NCI-H2196 (cell line): ENCODE results near the gene GID4.

ENCODE experiments used
- DNase-seq: peaks from one replicate; lab custom pipeline; 2025; ENCODE audit not compliant: unreplicated experiment; lab: John Stamatoyannopoulos, UW

The GID4 gene

DNA sequence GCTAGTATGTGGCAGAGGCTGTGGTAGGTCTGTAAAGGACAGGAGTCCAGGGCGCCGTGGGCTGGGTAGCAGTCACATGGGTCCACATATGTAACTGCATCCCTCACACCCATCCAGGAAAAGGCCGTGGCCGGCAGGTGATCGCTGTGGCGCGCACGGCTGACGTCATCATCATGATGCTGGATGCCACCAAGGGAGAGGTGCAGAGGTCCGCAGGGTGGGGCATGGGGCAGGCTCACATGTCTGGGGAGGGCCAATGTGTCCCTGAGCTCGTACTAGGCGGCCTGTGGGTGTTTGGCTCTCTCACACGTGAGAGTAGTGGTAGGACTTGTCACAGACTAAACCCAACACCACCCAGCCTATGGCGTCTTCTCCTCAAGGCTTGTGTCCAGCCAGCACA is 60.3 kb downstream of the GID4 start:
- no peak for DNase-seq

DNA sequence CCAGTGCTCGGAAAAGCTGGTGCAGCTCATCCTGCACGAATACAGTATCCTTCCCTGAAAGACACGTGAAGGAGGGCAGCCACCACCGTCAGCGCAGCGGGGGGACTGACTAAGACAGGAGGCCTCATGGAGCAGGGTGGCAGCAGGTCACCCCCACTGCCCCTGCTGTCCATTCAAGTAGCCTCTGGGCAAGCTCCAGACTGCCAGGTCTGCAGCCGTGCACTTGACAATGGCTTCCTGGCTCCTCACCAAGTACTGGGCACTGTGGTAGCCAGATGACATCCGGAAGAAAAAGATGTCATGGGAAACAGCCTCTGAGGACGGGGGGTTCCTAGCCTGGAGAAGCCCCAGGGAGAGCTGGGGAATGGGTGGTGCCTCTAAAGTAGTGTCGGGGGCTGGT is 61.4 kb downstream of the GID4 start:
- no peak for DNase-seq

DNA sequence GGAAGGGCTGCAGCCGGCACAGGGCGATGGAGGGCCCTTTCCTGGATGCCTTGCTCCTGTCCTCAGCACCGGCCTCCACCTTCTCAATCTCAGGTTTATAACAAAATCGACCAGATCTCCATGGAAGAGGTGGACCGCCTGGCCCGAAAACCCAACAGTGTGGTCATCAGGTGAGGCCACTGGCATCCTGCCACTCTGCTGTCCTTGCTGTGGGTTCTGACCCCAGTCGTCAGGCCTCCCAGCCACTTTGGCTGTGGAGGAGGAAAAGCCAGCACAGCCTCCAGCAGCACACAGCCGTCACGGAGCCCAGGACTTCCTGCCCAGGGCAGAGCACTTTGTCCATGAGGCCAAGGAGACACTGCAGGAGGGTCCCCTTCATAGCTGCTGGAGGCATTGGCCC is 62.6 kb downstream of the GID4 start:
- no peak for DNase-seq

DNA sequence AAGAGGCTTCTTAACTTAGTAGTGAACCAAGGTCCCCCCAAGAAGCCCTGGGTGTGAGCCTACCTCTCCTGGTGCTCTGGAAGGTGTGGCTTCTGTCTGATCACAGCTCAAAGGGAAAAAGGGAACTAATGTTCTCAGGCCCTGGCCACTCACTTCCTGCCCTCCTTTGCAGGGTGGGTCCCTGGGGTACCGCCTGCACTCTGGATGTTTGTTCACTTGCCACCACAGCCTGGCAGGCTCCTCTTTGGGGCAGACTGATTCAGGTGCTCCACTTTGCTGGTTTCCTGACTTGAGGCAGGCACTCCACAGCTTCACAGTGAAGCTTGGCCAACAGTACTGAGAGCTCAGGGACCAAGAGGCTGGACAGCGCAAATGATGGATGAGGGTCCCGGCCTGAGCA is 63.4 kb downstream of the GID4 start:
- DNase-seq = no peak

DNA sequence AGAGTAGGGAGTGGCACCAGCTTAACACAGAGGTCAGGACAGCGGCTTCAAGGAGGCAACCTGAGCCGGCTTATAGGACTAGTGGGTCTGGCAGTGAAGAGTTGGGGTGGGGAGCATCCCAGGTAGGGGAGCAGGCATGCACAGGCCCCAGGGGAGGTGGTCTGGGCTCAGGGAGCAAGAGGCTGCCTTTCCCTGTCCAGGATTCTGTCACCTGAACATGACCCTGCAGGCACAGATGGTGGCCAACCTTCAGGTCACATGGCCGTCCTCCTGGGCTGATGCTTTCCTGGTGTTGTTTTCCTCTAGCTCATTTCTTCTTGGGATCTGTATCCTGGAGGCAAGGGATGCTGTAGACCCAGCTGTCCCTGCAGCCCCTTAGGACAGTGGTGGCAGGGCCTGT is 65.8 kb downstream of the GID4 start:
- no peak for DNase-seq

DNA sequence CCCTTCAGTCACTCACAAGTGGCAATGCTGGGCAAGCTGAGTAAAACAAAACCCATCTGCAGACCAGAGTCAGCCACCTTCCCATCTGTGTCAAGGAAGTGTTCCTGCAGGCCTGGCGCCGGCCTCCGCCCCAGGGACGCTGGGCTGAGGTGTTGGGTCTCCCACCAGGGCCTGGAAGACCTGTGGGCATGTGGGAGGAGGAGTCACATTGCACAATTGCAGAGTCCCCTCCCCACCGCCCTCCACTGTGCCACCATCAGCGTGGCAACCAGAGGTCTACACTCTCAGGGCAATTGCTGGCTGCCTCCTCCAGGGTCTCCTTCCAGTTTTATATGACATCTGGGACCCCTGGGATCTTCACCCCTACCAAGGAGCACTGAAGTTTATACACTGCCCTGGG is 66.4 kb downstream of the GID4 start:
- DNase-seq = no peak

DNA sequence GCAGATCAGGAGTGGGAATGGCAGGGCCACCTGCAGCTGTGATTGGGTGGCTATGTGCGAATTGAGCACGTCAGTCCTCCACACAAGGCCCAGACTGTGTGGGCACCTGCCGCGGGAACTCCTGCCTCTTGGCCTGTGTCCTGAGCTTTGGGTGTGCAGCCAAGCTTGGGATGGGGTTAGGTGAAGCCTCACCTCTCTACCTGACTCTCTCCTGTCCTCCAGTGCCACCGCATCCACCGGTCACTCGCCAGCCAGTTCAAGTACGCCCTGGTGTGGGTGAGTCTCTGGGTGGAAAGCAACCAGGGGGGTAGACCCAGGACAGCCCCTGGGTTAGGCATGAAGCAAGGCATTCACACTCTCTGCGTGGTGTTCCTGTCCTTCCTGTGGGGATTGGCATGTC is 67.0 kb downstream of the GID4 start:
- DNase-seq = no peak

DNA sequence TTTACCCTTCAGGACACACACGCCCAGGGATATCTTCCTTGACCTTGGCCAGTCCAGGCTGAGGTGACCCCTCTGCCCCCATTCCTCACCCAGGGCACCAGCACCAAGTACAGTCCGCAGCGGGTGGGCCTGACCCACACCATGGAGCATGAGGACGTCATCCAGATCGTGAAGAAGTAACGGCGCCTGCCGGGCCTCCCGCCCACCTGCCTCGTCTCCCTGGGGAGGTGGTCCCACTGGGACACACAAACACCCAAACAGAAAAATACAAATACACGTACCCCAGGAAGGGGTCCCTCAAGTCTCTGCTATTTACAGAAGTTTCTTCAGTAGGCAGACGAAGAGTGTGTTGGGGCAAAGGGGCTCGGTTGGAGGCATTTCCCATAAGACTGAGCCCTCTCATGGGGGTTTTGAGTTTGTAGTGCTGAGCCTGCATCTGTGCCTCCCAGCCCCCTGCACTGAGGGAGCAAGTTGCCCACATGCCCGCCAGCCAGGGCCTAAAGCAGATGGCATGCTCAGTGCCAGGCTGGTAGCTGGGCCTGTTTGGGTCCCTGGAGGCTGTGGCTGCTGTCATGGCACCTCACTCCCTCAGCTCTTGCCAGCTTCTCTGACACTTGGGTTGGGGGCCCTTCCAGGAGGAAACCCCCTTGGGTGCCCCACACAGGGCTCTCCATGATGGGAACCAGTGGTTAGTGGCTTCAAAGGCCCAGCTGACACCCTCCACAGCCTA is 68.0 kb downstream of the GID4 start:
- no peak for DNase-seq

DNA sequence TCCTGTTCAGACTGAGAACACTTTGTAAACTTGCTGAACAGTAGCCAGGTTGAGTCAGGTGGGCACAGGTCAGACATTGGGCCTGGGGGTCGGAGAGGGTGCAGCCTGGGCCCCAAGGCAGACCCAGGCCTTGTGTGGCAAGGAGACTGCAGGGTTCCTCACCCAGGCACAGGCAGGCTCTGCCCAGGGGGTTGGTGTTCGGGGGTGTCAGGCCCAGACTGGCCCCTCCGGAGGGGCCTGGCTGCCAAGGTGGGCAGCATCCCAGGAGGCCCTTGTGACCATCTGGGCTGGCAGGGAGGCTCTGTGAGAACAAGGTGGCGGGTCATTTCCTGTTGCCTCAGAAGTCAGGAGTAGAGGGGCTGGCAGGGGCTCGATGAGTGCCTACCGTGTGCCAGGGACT is 68.8 kb downstream of the GID4 start:
- DNase-seq = no peak

DNA sequence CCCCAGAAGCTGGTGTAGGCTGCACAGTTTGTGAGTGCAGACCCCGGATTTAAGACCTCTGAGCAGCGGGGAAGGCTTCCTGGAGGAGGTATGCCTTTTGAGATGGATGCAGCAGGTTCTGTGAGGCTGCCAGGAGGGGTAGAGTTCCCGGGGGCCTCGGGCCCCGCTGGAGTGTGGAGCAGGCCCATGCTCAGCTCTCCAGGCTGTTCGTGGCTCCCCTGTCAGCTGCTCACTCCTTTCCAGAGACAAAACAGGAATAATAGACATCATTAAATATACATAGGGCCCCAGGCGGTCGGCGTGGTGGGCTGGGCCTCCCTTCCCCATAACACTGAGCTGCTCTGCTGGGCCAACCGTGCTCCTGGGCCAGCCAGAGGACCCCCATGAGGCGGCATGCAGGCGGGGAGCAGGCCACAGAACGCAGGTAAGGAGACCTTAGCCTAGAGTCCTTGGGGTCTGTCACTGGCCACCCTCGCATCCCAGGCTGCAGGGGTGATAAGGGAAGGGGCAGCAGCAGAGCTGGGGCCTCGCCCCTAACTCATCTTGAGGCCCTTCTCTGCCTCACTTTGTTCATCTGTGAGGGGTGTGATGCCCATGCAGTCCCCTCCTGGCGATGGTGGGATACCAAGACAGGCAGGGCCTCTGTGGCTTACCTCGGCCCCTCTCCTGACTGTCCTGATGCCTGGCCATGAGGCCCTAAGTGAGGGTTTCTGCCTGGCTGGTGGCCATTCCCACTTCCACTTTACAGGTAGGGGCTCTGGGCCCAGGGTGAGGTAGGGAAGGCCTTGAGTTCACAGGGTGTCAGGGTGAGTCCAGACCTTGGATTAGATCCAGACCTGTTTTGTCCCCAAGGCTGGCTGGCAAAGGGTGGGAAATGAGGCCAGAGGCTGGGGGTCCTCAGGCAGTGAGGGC is 69.4 kb downstream of the GID4 start, which contains the start of gene MYO15A:
MYO15A (plus strand) TSS at position 356 of the 912 bp plus-strand sequence. CDS start 10,045 bp downstream, outside the sequence.
- no peak for DNase-seq

DNA sequence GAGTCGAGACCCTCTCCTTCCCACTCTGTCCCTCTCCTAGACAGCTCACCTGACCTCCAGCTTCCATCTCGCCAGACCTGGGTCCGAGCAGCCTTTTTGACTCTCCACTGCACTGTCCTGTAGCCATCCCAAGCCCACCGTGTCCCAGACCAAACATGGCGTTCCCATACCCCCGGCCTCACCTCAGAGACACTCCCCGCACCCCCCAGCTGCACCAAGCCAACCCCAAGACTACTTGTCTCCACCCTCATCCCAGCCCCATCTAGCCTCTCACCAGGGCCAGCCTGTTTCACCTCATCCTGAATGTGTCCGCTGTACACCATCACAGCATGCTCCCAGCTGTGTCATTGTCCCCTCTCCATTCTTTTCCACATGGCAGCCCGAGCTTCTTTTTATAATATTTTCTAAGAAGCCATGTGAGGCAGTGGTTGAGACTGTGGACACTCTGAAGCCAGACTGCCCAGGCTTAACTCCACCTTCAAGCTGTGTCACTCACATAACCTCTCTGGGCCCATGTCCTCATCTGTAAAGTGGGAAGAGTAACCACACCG is 70.8 kb downstream of the GID4 start:
- no peak for DNase-seq

DNA sequence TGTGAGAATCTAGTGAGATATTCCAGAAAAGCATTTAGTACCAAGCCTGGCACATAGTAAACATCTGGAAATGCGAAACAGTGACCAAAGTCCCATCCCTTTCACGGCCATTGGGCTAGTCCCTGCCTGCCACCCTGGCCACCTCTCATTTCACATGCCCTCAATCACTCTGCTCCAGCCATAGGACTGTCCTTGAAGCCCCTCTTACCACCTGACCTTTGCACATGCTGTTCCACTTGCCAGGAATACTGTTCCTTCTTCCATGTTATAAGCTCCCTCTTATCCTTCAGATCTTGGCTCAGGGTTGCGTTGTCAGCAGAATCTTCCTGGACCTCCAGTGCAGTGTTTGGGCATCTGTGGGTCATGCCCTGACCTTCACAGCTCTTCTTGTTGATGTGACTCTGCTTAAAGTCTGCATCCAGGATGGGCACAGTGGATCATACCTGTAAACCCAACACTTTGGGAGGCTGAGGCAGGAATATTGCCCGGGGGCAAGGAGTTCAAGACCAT is 71.5 kb downstream of the GID4 start:
- no peak for DNase-seq

DNA sequence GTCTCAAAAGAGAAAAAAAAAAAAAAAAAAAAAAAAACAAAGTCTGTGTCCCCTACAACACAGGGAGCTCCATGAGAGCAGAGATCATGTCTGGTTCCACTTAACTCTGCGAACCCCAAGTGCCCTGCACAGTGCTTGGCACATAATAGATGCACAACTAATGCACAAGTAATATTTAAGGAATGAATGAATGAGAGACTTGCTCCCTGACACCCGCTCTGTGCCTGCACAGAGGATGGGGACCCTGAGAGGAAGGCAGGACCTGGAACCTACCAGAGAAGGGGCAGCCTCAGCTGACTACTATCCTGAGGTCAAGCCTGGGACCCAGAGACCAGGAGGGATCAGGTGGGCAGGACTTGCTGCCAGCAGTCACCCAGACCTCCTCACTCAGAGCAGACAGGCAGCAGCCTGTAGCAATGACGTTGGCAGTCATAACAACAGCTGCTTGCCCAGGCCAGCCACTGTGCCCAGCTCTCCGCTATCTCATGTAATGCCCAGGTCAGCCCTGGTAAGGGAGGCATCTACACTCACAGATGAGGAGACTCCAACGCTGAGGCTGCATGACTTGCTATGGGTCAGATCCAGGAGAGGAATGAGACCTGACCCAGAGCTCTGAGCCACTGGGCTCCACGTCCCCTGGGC is 72.2 kb downstream of the GID4 start:
- DNase-seq = no peak

DNA sequence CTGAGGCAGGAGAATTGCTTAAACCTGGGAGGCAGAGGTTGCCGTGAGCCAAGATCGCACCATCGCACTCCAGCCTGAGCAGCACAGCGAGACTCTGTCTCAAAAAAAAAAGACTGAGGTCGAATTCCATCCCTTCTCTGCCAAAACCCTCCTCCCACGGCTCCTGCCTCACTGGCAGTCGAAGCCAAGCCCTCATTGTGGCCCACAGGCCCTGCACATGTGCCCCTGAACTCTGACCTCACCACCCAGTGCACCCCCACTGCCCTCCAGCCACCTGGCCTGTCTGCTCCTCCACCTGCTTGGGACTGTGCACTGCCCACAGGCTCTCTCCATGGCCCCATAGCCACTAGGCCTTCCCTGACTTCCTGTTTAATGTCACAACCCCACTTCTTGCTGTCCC is 76.3 kb downstream of the GID4 start:
- no peak for DNase-seq

DNA sequence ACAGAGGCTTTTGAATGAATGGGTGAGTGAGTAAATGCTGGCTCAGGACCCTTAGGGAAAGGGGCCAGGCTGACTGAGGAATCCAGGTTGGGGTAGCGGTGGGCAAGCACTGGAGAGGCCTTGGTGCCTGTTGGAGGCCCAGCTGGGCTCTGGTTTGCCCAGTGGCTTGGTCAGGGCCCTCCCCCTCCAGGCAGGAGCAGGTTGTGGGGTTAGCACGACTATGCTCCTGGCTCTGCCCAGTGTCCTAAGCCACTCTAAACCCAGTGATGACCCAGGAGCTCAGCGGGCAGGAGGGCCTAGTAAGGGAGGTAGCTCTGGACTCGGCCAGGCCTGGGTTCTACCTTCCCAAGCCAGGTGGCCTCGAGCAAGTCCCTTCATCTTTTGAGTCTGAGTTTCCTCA is 76.9 kb downstream of the GID4 start:
- no peak for DNase-seq

DNA sequence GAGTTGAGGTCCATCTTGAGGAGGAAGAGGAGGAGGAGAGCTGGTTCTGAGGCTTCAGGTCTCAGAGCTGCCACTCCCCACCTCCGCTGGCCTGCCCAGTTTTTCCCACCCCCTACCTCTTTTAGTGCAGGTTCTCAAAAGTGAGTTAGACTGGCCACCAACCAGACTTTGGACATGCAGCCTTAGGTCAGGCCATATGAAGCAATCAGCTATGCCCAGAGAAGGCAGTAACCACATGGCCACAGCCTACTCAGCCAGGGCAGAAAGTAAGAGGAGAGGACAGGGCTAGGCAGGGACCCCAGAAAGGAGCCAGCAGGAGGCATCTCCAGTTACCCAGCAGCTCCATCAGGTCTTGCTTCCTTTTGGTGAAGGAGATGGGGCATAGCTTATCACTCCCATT is 78.3 kb downstream of the GID4 start:
- no peak for DNase-seq
